IPS-18a (cell line): ENCODE measurements around the gene NEU3.
"Not testable (repeated sequence)": the region's sequence is repeated elsewhere in the genome, so short reads cannot be mapped to it uniquely, and the experiment has no call there.

Experiments used
- H3K27ac ChIP-seq: one replicate; pipeline ENCODE4 v1.5.1; 2013; ENCODE audit warnings: low read length
- H3K27me3 ChIP-seq: one replicate; pipeline ENCODE4 v1.6.1; 2013; ENCODE audit warnings: mild to moderate bottlenecking, low read length; ENCODE audit not compliant: control insufficient read depth, insufficient read depth
- H3K36me3 ChIP-seq: one replicate; pipeline ENCODE4 v1.6.1; 2013; ENCODE audit warnings: low read depth, low read length; ENCODE audit not compliant: control insufficient read depth
- H3K4me1 ChIP-seq: one replicate; pipeline ENCODE4 v1.6.1; 2013; ENCODE audit warnings: low read depth, low read length; ENCODE audit not compliant: control insufficient read depth
- H3K4me3 ChIP-seq: one replicate; pipeline ENCODE4 v1.5.1; 2013; ENCODE audit warnings: low read length
- H3K9ac ChIP-seq: one replicate; pipeline ENCODE4 v1.6.1; 2013; ENCODE audit warnings: mild to moderate bottlenecking, low read length, moderate library complexity
- H3K9me3 ChIP-seq: one replicate; pipeline ENCODE4 v1.6.1; 2013; ENCODE audit warnings: low read depth, low read length; ENCODE audit not compliant: control insufficient read depth

NEU3 gene

DNA sequence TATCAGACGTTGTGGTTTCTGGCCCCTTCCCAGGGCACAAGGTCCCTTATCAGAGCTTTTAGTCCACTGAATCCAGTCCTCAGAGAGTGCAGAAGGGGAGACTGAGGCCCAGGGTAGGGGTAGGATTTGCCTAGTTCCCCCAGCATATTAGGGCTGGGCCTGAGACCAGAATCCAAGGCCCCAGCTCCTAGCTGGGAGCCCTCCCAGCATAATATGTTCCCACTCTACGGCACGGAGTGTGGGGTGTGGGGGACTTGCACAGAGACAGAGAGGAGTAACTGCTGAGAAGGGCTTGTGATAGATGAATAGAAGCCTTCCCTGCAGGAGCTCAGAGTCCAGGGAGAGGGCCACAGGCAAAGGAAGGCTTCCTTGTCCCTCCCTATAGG lies 43.8 kb downstream of the NEU3 start:
- H3K4me3 ChIP-seq, result no peak overlapping the region
- no peaks in the 10 kb centered on the region for H3K27me3 ChIP-seq
- H3K36me3 ChIP-seq, result no peaks in the 10 kb centered on the region
- H3K9me3 ChIP-seq, result no peaks in the 10 kb centered on the region
- no peak overlapping the region for H3K9ac ChIP-seq
- H3K27ac ChIP-seq, result no peak overlapping the region
- H3K4me1 ChIP-seq, result no peaks in the 10 kb centered on the region

DNA sequence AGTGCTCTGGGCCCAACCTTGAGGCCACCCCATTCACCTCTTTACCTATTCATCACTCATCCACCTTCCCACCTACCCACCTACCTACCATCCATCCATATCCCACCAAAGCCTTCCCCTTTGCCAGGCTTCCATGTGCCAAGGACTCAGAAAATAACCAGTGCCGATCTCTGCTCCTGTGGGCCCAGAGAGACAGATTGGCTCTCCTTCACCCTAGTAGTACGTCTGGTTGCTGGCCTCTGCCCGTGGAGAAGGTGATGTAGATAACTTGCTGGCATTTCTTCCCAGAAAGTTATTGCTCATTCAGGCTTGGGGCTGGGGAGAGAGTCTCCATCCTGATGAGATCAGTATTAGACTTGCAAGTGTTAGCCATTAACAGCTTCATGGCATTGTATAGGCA lies 45.2 kb downstream of the NEU3 start:
- Histone ChIP-seq H3K4me3 (no peak overlapping the region), H3K4me1 (no peaks in the 10 kb centered on the region), H3K27ac (no peak overlapping the region), H3K27me3 (no peaks in the 10 kb centered on the region), H3K9me3 (no peaks in the 10 kb centered on the region), H3K36me3 (no peaks in the 10 kb centered on the region), H3K9ac (no peak overlapping the region)

DNA sequence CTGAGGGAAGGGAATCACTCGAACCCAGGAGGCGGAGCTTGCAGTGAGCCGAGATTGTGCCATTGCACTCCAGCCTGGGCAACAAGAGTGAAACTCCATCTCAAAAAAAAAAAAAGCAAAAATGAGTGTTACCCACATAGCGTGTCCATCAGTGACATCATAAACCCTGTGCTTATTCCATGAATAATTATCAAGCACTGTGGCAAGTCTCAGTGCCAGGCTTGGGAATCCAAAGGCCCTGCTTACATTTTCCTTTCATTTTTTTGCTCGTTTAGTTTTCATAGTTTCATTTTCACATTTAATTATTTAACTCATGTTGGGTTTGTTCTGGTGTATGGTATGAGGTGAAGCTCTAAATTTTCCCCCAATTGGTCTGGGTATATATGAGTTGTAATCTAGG lies 46.5 kb downstream of the NEU3 start:
- no peak overlapping the region for H3K9ac ChIP-seq

DNA sequence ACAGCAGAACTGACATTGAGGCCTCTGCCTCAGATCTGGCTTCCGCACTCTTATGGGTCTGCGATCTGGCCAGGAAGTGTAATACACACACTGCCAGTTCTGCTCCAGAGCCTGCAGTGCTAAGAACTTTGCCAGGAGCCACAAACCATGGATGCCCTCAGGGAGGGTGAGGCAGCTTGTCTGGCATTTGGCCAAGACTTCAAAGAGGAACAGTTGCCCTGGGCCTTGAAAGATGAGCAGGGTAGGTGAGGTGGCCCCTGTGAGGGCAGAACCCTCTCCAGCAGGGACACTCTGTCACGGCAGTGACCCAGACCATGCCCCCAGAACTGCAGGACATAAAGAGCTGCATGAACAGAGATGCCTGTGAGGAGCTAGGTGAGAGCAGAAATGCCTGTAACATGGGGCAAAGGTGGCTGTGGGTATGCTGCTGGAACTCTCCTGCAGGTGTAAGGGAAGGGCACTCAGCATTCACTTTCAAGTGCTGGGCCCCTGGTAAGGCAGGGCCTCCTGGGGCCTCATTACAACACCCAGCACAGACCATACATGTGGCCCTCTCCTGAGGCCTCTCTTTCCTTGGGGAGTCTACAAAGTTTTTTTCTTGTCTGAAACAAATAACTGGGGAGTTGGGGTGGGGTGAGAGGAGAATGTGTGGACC lies 47.3 kb downstream of the NEU3 start:
- no peaks in the 10 kb centered on the region for H3K36me3 ChIP-seq
- no peaks in the 10 kb centered on the region for H3K4me1 ChIP-seq
- no peaks in the 10 kb centered on the region for H3K27me3 ChIP-seq
- no peak overlapping the region for H3K27ac ChIP-seq
- H3K9me3 ChIP-seq, result no peaks in the 10 kb centered on the region
- H3K9ac ChIP-seq, result no peak overlapping the region
- no peak overlapping the region for H3K4me3 ChIP-seq

More for the DNA sequence above, 46.5 kb downstream of the NEU3 start:
- Histone ChIP-seq H3K27me3 (no peaks in the 10 kb centered on the region), H3K4me1 (no peaks in the 10 kb centered on the region), H3K9me3 (no peaks in the 10 kb centered on the region), H3K36me3 (no peaks in the 10 kb centered on the region), H3K4me3 (no peak overlapping the region), H3K27ac (no peak overlapping the region)

DNA sequence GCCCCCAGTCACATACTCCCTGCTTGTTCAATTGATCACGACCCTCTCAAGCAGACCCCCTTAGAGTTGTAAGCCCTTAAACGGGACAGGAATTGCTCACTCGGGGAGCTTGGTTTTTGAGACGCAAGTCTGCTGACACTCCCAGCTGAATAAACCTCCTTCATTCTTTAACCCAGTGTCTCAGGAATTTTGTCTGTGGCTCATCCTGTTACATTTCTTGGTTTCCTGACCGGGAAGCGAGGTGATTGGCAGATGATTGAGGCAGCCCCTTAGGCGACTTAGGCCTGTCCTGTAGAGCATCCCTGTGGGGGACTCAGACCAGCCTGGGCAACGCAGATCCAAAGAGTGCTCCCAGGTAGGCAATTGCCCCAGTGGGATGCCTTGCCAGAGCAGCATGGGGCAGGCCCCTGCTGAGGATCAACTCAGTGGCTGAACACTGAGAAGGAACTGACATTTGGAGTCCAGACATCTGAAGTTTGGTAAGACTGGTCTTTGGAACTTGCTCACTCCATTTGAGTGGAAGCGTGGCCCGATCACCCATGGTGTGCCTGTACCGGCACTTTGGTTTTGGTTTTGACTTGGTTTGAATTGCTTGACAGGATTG lies 51.5 kb downstream of the NEU3 start:
- H3K4me3 ChIP-seq, result no peak overlapping the region
- H3K36me3 ChIP-seq, result no peaks in the 10 kb centered on the region
- no peak overlapping the region for H3K27ac ChIP-seq
- H3K9ac ChIP-seq, result no peak overlapping the region
- H3K9me3 ChIP-seq, result no peaks in the 10 kb centered on the region
- no peaks in the 10 kb centered on the region for H3K27me3 ChIP-seq
- H3K4me1 ChIP-seq, result no peaks in the 10 kb centered on the region

GRCh38 chr11:75041263-75041662 lies 52.5 kb downstream of the NEU3 start:
- Histone ChIP-seq H3K9me3 (no peaks in the 10 kb centered on the region), H3K36me3 (no peaks in the 10 kb centered on the region), H3K27ac (no peak overlapping the region), H3K9ac (no peak overlapping the region), H3K4me3 (no peak overlapping the region), H3K27me3 (no peaks in the 10 kb centered on the region), H3K4me1 (no peaks in the 10 kb centered on the region)

GRCh38 chr11:75041821-75042220 lies 53.1 kb downstream of the NEU3 start:
- H3K9me3 ChIP-seq, H3K27me3 ChIP-seq: not testable (repeated sequence)

GRCh38 chr11:75044381-75045170 lies 55.8 kb downstream of the NEU3 start:
- not testable (repeated sequence) for H3K36me3 ChIP-seq, H3K4me1 ChIP-seq, H3K27ac ChIP-seq, H3K9ac ChIP-seq, H3K4me3 ChIP-seq, H3K27me3 ChIP-seq, H3K9me3 ChIP-seq

More at GRCh38 chr11:75041821-75042220, 53.1 kb downstream of the NEU3 start:
- not testable (repeated sequence) for H3K27ac ChIP-seq, H3K4me3 ChIP-seq, H3K36me3 ChIP-seq, H3K4me1 ChIP-seq, H3K9ac ChIP-seq

DNA sequence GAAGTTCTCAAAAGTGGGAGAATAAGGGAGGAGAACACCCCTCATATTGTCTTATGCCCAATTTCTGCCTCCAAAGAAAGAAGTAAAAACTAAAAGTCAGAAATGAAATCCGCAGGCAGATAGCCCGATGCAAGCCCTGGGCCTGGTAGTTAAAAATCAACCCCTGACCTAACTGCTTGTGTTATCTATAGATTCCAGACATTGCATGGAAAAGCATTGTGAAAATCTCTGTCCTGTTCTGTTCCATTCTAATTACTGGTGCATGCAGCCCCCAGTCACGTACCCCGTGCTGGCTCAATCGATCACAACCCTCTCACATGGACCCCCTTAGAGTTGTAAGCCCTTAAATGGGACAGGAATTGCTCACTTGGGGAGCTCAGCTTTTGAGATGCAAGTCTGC lies 57.9 kb downstream of the NEU3 start:
- not testable (repeated sequence) for H3K9me3 ChIP-seq, H3K4me3 ChIP-seq

GRCh38 chr11:75047191-75047590 lies 58.5 kb downstream of the NEU3 start:
- H3K36me3 ChIP-seq, result no peaks in the 10 kb centered on the region
- H3K27ac ChIP-seq, result no peak overlapping the region
- no peaks in the 10 kb centered on the region for H3K4me1 ChIP-seq
- peaks cover under 1% of the 10 kb centered on the region for H3K9me3 ChIP-seq
- H3K27me3 ChIP-seq, result no peaks in the 10 kb centered on the region
- H3K4me3 ChIP-seq, result no peak overlapping the region
- no peak overlapping the region for H3K9ac ChIP-seq

More for the DNA sequence above, 57.9 kb downstream of the NEU3 start:
- H3K36me3 ChIP-seq, H3K4me1 ChIP-seq, H3K27me3 ChIP-seq, H3K27ac ChIP-seq, H3K9ac ChIP-seq: not testable (repeated sequence)

GRCh38 chr11:75049501-75050266 lies 61.0 kb downstream of the NEU3 start:
- H3K27ac ChIP-seq, H3K36me3 ChIP-seq, H3K27me3 ChIP-seq, H3K4me3 ChIP-seq, H3K9ac ChIP-seq, H3K4me1 ChIP-seq: not testable (repeated sequence)
- peaks cover 14% of the 10 kb centered on the region for H3K9me3 ChIP-seq
